ENCODE results near the gene ACSL1.

Gene ACSL1

GRCh38 chr4:184817494-184818215, 8.1 kb downstream of the ACSL1 start:
- in situ Hi-C loops (cut with HindIII; ENCODE audit: low pct_ligation_motif_present, low pct_unique_long_range_greater_than_20kb, low sequenced_read_pairs): no loop called here
- DNase-seq: no peak

DNA sequence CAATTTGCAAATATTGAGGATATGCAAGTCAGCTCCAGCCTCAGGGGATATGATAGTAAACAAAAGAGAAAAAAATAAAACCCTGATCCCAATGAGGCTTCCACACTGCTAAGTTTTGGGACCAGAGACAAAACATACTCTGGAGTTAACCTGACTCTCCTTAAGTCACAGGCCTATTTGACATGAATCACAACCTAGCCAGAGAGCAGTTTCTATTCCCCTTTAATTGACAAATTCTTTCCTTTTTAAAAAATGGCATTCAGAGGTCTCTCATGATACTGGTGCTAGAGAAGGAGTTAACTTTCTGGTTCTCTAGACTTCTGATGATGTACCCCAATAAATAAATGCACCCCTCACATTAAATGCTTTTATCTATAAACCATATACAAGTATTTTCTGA, 8.8 kb downstream of the ACSL1 start:
- in situ Hi-C loops (cut with HindIII; ENCODE audit: low pct_ligation_motif_present, low pct_unique_long_range_greater_than_20kb, low sequenced_read_pairs): no loop called here
- DNase-seq: no peak

- DNase-seq: peak; percentile 73
- in situ Hi-C loops (cut with HindIII; ENCODE audit: low pct_ligation_motif_present, low pct_unique_long_range_greater_than_20kb, low sequenced_read_pairs): no loop called here
Observed at GRCh38 chr4:184815046-184815877, 10.5 kb downstream of the ACSL1 start.

DNA sequence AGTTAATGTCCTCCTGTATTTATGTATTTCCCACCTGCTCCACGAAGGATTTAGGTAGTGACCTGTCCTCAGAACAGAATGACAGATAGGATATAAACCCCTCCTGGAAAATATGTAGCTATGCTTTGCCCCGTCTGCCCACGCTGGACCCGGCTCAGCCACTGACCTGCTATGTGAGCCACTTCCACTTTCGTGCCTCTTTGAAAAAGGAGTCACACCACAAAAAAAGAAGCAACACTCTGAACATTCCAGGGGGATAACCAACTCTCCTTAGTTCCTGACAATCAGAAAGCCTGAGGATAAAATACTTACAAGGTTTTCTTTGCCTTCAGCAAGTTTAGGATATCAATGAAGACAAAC, 11.1 kb downstream of the ACSL1 start:
- no peak for DNase-seq
- in situ Hi-C loops (cut with HindIII; ENCODE audit: low pct_ligation_motif_present, low pct_unique_long_range_greater_than_20kb, low sequenced_read_pairs): no loop called here

DNA sequence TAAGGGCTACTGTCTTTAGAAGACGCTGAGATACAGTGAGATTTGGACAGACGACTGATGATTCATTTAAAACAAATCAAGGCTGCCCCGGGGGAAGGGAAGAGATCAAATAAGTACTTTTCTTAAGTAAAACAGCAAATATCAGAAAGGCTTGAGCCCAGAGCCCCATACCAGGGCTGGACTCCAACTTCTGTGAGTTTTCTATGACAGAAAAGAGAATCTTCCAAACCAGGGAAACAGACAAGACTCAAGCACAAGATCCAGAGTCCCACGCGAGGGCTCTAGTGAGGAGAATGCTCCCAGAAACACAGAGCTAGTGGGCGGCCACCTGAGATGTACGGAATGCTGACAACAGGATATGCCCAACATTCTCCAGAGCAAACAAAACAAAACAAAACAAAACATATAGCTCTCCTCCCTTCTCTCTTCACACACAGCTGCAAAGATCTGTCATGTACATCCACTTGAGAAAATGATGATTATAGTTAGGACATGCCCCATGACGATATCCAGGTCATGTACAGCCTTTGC, 13.1 kb downstream of the ACSL1 start:
- no peak for DNase-seq
- in situ Hi-C loops (cut with HindIII; ENCODE audit: low pct_ligation_motif_present, low pct_unique_long_range_greater_than_20kb, low sequenced_read_pairs): no loop called here

GRCh38 chr4:184812199-184812542, 13.6 kb downstream of the ACSL1 start:
- in situ Hi-C loops (cut with HindIII; ENCODE audit: low pct_ligation_motif_present, low pct_unique_long_range_greater_than_20kb, low sequenced_read_pairs): no loop called here
- DNase-seq: no peak

DNA sequence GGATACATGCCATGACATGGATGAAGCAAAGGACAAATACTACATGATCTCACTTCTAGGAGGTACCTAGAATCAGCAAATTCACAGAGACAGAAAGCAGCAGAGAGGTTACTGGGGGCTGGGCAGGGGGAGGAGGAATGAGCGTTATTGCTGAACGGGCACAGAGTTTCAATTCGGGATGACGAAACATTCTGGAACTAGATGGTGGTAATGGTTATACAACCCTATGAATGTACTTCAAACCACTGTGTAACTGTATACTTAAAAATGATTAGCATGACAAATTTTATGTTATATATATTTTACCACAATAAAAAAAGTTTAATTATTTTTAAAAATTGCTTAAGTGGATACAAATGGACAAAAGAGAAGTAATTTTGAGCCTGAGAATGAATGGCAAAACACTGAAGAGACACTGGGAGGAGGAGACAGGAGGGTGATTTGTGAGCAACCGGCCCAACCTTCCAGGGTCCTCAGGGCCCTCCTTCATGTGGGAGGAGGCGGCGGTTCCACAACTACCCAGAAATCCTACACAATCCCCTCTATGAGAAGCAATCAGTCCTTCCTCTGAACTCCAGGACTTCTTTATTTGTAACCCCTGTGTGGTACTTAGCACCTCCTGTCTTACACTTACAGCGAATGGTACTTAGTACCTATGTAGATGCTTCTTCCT, 14.1 kb downstream of the ACSL1 start:
- in situ Hi-C loops (cut with HindIII; ENCODE audit: low pct_ligation_motif_present, low pct_unique_long_range_greater_than_20kb, low sequenced_read_pairs): no loop called here
- DNase-seq: no peak

- in situ Hi-C loops (cut with HindIII; ENCODE audit: low pct_ligation_motif_present, low pct_unique_long_range_greater_than_20kb, low sequenced_read_pairs): no loop called here
- no peak for DNase-seq
Observed at GRCh38 chr4:184810720-184811119, 15.0 kb downstream of the ACSL1 start.

DNA sequence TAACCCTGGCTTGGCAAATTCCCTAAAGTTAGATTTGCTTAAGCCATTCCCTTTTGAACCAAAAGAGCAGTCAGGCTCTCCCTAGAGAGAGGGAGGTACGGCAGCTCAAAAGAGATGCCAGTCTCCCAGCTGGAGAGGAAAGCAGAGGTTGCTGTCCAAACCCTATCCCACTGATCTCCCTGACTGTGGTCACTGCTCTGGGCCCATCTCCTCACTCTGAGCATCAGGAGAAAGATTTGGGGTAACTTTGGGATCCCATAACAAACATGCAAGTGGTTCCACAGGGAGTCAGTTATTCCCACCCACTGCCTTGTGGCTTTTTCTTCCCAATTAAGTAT, 17.1 kb downstream of the ACSL1 start:
- in situ Hi-C loops (cut with HindIII; ENCODE audit: low pct_ligation_motif_present, low pct_unique_long_range_greater_than_20kb, low sequenced_read_pairs): no loop called here
- no peak for DNase-seq

- no peak for DNase-seq
- in situ Hi-C loops (cut with HindIII; ENCODE audit: low pct_ligation_motif_present, low pct_unique_long_range_greater_than_20kb, low sequenced_read_pairs): no loop called here
Observed at GRCh38 chr4:184807797-184808712, 17.7 kb downstream of the ACSL1 start.

- no peak for DNase-seq
- in situ Hi-C loops (cut with HindIII; ENCODE audit: low pct_ligation_motif_present, low pct_unique_long_range_greater_than_20kb, low sequenced_read_pairs): no loop called here
Observed at GRCh38 chr4:184807256-184807655, 18.5 kb downstream of the ACSL1 start.

DNA sequence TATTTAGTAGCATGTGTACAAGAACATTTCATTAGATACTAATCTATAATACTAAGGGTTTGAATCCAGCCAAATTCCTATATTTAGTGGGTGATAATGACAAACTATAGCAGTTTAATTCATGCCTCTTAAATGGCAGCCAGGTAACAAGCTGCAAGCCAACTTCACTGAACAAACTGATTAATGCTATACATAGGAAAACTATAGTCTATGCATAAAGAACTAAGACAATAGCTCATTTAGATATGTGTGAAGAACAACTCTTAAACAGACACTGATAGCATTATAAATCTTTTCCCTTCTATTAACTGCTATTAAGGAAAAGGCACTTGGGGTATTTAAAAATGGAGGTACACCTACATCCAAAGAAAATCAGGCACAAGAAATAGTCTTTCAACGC, 19.1 kb downstream of the ACSL1 start:
- no peak for DNase-seq

GRCh38 chr4:184806229-184806550, 19.6 kb downstream of the ACSL1 start:
- no peak for DNase-seq
- in situ Hi-C loops (cut with HindIII; ENCODE audit: low pct_ligation_motif_present, low pct_unique_long_range_greater_than_20kb, low sequenced_read_pairs): no loop called here

More for the DNA sequence above, 19.1 kb downstream of the ACSL1 start:
- in situ Hi-C loops (cut with HindIII; ENCODE audit: low pct_ligation_motif_present, low pct_unique_long_range_greater_than_20kb, low sequenced_read_pairs): no loop called here

GRCh38 chr4:184805462-184806228, 20.1 kb downstream of the ACSL1 start:
- in situ Hi-C loops (cut with HindIII; ENCODE audit: low pct_ligation_motif_present, low pct_unique_long_range_greater_than_20kb, low sequenced_read_pairs): no loop called here
- DNase-seq: peak; percentile 76

GRCh38 chr4:184804621-184805020, 21.1 kb downstream of the ACSL1 start:
- in situ Hi-C loops (cut with HindIII; ENCODE audit: low pct_ligation_motif_present, low pct_unique_long_range_greater_than_20kb, low sequenced_read_pairs): no loop called here
- DNase-seq: no peak

GRCh38 chr4:184803874-184804273, 21.9 kb downstream of the ACSL1 start:
- no peak for DNase-seq
- in situ Hi-C loops (cut with HindIII; ENCODE audit: low pct_ligation_motif_present, low pct_unique_long_range_greater_than_20kb, low sequenced_read_pairs): no loop called here

DNA sequence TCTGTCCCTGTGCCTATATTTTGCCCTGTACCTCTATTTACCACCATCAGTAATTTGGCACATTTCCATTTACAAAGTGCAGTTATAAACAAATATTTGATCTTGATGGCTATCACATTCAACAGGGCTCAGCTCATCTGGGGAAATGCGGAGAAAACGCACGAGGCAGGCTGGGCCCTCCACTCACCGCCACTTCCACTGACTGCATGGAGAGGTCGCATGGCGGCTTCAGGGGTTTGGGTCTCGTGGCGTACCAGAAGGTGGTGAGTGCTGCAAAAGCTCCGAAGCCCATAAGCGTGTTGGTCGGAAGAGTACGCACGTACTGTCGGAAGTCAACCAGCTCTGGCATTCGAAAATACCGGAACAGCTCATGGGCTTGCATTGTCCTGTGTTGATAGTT, 22.6 kb downstream of the ACSL1 start:
- in situ Hi-C loops (cut with HindIII; ENCODE audit: low pct_ligation_motif_present, low pct_unique_long_range_greater_than_20kb, low sequenced_read_pairs): no loop called here
- no peak for DNase-seq

- in situ Hi-C loops (cut with HindIII; ENCODE audit: low pct_ligation_motif_present, low pct_unique_long_range_greater_than_20kb, low sequenced_read_pairs): no loop called here
- no peak for DNase-seq
Observed at GRCh38 chr4:184802697-184803015, 23.1 kb downstream of the ACSL1 start.
